K562 (cell line): ENCODE data around the gene NEURL2. TPM values are rescaled to one million over a fixed set of nuclear protein-coding genes. Genes with fewer than 3 reads are reported as not detected.

ENCODE experiments used
- ATAC-seq: fragments of 200-7000 bp; cut with Tn5 transposase; 3 replicates; pipeline ENCODE4 v1.9.1; 2020; ENCODE audit warnings: moderate library complexity
- BruUV-seq: library from RNA; stranded (reverse); fragments of 400-500 nt; replicated peaks from 2 replicates; lab custom pipeline; 2021; lab: Mats Ljungman, UMichigan
- CTCF ChIA-PET: fragments of 300-600 bp; formaldehyde crosslinking; extraction: SDS; loops from one replicate; lab custom pipeline; 2021; ENCODE audit warnings: low intra/inter-chr PET ratio; lab: Yijun Ruan, JAX
- POLR2A ChIA-PET: fragments of 300-600, 350-650 bp; sonication (Branson Sonifier 250); formaldehyde crosslinking; extraction: SDS; loops from one replicate; lab custom pipeline; 2021; ENCODE audit warnings: antibody characterized with exemption, inconsistent platforms; lab: Yijun Ruan, JAX
- DNase-seq, 4 experiments: peaks; one replicate each; pipeline versions ENCODE4 v3.0.0 to v3.0.0-alpha.2; 2011 to 2018; ENCODE audit warnings: low spot score in 3 of 4, mixed read lengths in 3 of 4; ENCODE audit errors: extremely low read depth in 1 of 4
- FAIRE-seq: peaks from 2 replicates; lab custom pipeline; 2011; peaks lifted over from hg19 to GRCh38; lab: Jason Lieb, UNC
- H2AFZ ChIP-seq: 2 replicates; pipeline ENCODE4 v1.6.0; 2011; ENCODE audit warnings: low read depth, low read length, control low read depth, inconsistent platforms
- H3K27ac ChIP-seq: fragments of 200-600 bp; 3 replicates; pipeline ENCODE4 v1.8.0; 2011; ENCODE audit warnings: low read depth, mild to moderate bottlenecking, control low read depth, inconsistent platforms, low read length, moderate library complexity, mixed read lengths; ENCODE audit errors: extremely low read depth
- H3K27me3 ChIP-seq, 2 experiments: fragments of 300-600 bp in 1 of 2; 2 replicates in 1 of 2; 3 replicates in 1 of 2; pipeline versions ENCODE4 v1.6.0 to v1.8.0; 2011; ENCODE audit warnings: inconsistent platforms in 2 of 2, low read length in 2 of 2, mild to moderate bottlenecking in 1 of 2, mixed read lengths in 1 of 2, moderate library complexity in 1 of 2; ENCODE audit not compliant: control insufficient read depth in 2 of 2, insufficient read depth in 2 of 2
- H3K36me3 ChIP-seq: fragments of 300-600 bp; 3 replicates; pipeline ENCODE4 v1.8.0; 2011; ENCODE audit warnings: mild to moderate bottlenecking, low read length, inconsistent platforms; ENCODE audit not compliant: control insufficient read depth, insufficient read depth
- H3K4me1 ChIP-seq, 2 experiments: fragments of 200-600 bp in 1 of 2; replicated peaks in 1 of 2; 2 replicates in 1 of 2; 3 replicates in 1 of 2; pipeline versions ENCODE4 v1.5.1 to v1.8.0; 2011; ENCODE audit warnings: inconsistent platforms in 2 of 2, low read length in 2 of 2, mild to moderate bottlenecking in 1 of 2, mixed read lengths in 1 of 2, moderate library complexity in 1 of 2; ENCODE audit not compliant: control insufficient read depth in 2 of 2, insufficient read depth in 2 of 2
- H3K4me2 ChIP-seq: 2 replicates; pipeline ENCODE4 v1.6.1; 2011; ENCODE audit warnings: low read length, control low read depth, inconsistent platforms, mixed read lengths; ENCODE audit not compliant: insufficient read depth
- H3K4me3 ChIP-seq: fragments of 200-600 bp; sonication (generic), shearing (Covaris generic); 2 replicates; pipeline ENCODE4 v1.5.1; 2016; ENCODE audit warnings: control low read depth, inconsistent platforms
- H3K79me2 ChIP-seq: fragments of 200-600 bp; 3 replicates; pipeline ENCODE4 v1.8.0; 2011; ENCODE audit warnings: low read length, inconsistent platforms; ENCODE audit not compliant: control insufficient read depth, insufficient read depth
- H3K9ac ChIP-seq, 2 experiments: 2 replicates each; pipeline versions ENCODE4 v1.6.0 to v1.6.1; 2011; ENCODE audit warnings: low read depth in 2 of 2, low read length in 2 of 2, control low read depth in 1 of 2, inconsistent platforms in 1 of 2, mild to moderate bottlenecking in 1 of 2, mixed read lengths in 1 of 2; ENCODE audit not compliant: insufficient read depth in 1 of 2
- H3K9me1 ChIP-seq: one replicate; pipeline ENCODE4 v1.6.0; 2011; ENCODE audit warnings: inconsistent platforms, mild to moderate bottlenecking, low read length, moderate library complexity; ENCODE audit not compliant: control insufficient read depth, insufficient read depth
- H3K9me3 ChIP-seq: replicated peaks from 2 replicates; pipeline ENCODE4 v1.5.1; 2011; ENCODE audit warnings: low read depth, low read length, inconsistent platforms; ENCODE audit not compliant: control insufficient read depth, insufficient read depth
- H4K20me1 ChIP-seq: replicated peaks from 2 replicates; pipeline ENCODE4 v1.6.1; 2011; ENCODE audit warnings: low read length, inconsistent platforms, mixed read lengths; ENCODE audit not compliant: control insufficient read depth, insufficient read depth
- BRD9 ChIP-seq: fragments of 450-650 bp; IDR thresholded peaks from 2 replicates; pipeline ENCODE4 v1.6.1; 2018; ENCODE audit warnings: low read depth; ENCODE audit not compliant: partially characterized antibody
- E2F1 ChIP-seq: sonication (generic); formaldehyde crosslinking; IDR thresholded peaks from 2 replicates; pipeline ENCODE4 v1.8.1; 2023; ENCODE audit warnings: mild to moderate bottlenecking, missing genetic modification reagents, moderate library complexity
- ELK1 ChIP-seq: sonication (generic); formaldehyde crosslinking; IDR thresholded peaks from 2 replicates; pipeline ENCODE4 v1.8.1; 2022; ENCODE audit warnings: missing genetic modification reagents
- ESRRA ChIP-seq: fragments of 450-650 bp; IDR thresholded peaks from 2 replicates; pipeline ENCODE4 v1.6.1; 2014; ENCODE audit warnings: low read depth, mild to moderate bottlenecking, moderate library complexity, borderline replicate concordance
- ESRRB ChIP-seq: fragments of 250-450 bp; sonication (Bioruptor Pico); IDR thresholded peaks from 2 replicates; pipeline ENCODE4 v1.5.0; 2020; ENCODE audit warnings: mild to moderate bottlenecking, moderate library complexity, borderline replicate concordance
- ETV6 ChIP-seq, 3 experiments: fragments of 150-350 bp in 1 of 3; sonication (generic) in 1 of 3; formaldehyde crosslinking in 1 of 3; IDR thresholded peaks; 2 replicates each; pipeline versions ENCODE4 v1.6.1 to v1.8.0; 2014 to 2022; ENCODE audit warnings: borderline replicate concordance in 2 of 3, low read depth in 2 of 3, antibody characterized with exemption in 1 of 3, low read length in 1 of 3, mild to moderate bottlenecking in 1 of 3, missing genetic modification reagents in 1 of 3
- FOXJ2 ChIP-seq: fragments of 200-800 bp; sonication (Bioruptor generic); IDR thresholded peaks from 2 replicates; pipeline ENCODE4 v1.6.1; 2016; ENCODE audit warnings: missing genetic modification characterization, missing compliant biosample characterization
- GTF3C2 ChIP-seq: IDR thresholded peaks from 3 replicates; pipeline ENCODE4 v1.6.1; 2011; ENCODE audit warnings: borderline replicate concordance, mild to moderate bottlenecking, moderate library complexity; ENCODE audit not compliant: insufficient read length; ENCODE audit errors: extremely low read depth
- L3MBTL2 ChIP-seq: fragments of 450-650 bp; IDR thresholded peaks from 2 replicates; pipeline ENCODE4 v1.6.1; 2016; ENCODE audit warnings: mild to moderate bottlenecking, moderate library complexity
- MECOM ChIP-seq: fragments of 250-450 bp; sonication (Bioruptor Pico); IDR thresholded peaks from 2 replicates; pipeline ENCODE4 v1.8.0; 2022; ENCODE audit warnings: inconsistent platforms
- POLR2AphosphoS5 ChIP-seq: IDR thresholded peaks from 2 replicates; pipeline ENCODE4 v1.6.1; 2011; ENCODE audit warnings: mild to moderate bottlenecking, low read depth, low read length, moderate library complexity; ENCODE audit not compliant: control insufficient read depth, insufficient read depth
- POLR2G ChIP-seq: fragments of 200-400 bp; formaldehyde crosslinking; IDR thresholded peaks from 2 replicates; pipeline ENCODE4 v1.6.1; 2017; ENCODE audit warnings: low read depth, mild to moderate bottlenecking, antibody characterized with exemption, low read length, moderate library complexity
- RBFOX2 ChIP-seq: fragments of 200-400 bp; formaldehyde crosslinking; IDR thresholded peaks from 2 replicates; pipeline ENCODE4 v1.6.1; 2017; ENCODE audit warnings: low read depth, mild to moderate bottlenecking, low read length, moderate library complexity
- RBM22 ChIP-seq: fragments of 200-400 bp; formaldehyde crosslinking; IDR thresholded peaks from 2 replicates; pipeline ENCODE4 v1.6.1; 2018; ENCODE audit warnings: low read length, low read depth; ENCODE audit not compliant: poor library complexity, severe bottlenecking
- WGBS: fragments of 100-300 bp; shearing (Covaris generic); methylation state at CpG from one replicate; pipeline ENCODE4 v1.1.6; 2016; ENCODE audit warnings: low coverage, mixed read lengths; ENCODE audit not compliant: insufficient coverage; ENCODE audit errors: missing lambda C conversion rate; 5-methylcytosine and 5-hydroxymethylcytosine counted together
- in situ Hi-C: fragments of 300-500 bp; cut with MboI; formaldehyde crosslinking; loops from 4 replicates; pipeline ENCODE4 v1.15.0; 2018; ENCODE audit warnings: inconsistent platforms, mixed read lengths
- intact Hi-C: fragments of 100-400 bp; cut with micrococcal nuclease; formaldehyde crosslinking; loops from 2 replicates; pipeline ENCODE4 v1.14.2; 2022
- polyA plus RNA-seq, 8 experiments: library from polyadenylated mRNA; depleted of rRNA in 4 of 8; stranded (reverse) in 5 of 8; unstranded in 3 of 8; fragments of >200 nt; fragmentation: Nextera tagmentation in 2 of 8; fragmentation: Illumina TruSeq in 1 of 8; extraction: Ambion mirVana in 2 of 8; extraction: Trizol in 1 of 8; gene quantifications; 2 replicates each; pipeline versions ENCODE4 v1.2.1 to v1.2.3, GENCODE V29; 2011 to 2014; ENCODE audit warnings: inconsistent platforms in 1 of 8, missing spikeins in 1 of 8
- total RNA-seq, 7 experiments: library from RNA; depleted of rRNA in 6 of 7; stranded (reverse); fragments of >200 nt in 6 of 7; fragmentation: Illumina TruSeq in 2 of 7; extraction: Trizol in 2 of 7; gene quantifications; 2 replicates each; pipeline versions ENCODE4 v1.2.1 to v1.2.3, GENCODE V29; 2011 to 2021; ENCODE audit warnings: low replicate concordance in 1 of 7

The NEURL2 gene
- total and polyA plus RNA-seq, 9 of the 15 experiments (the other 6 are each of a cell fraction or from before 2014, with no cell fraction given): 0.22 to 1.9 (median 0.50) TPM; not detected in 1

- WGBS: 95% methylated on average over 11 of the region's 13 CpGs
- Histone ChIP-seq H3K4me2 (no peak overlapping the region), H3K27ac (no peak overlapping the region), H3K36me3 (peaks cover 60% of the 10 kb centered on the region), H3K9me3 (no peaks in the 10 kb centered on the region), H3K4me1 (peaks cover 11 to 27% of the 10 kb centered on the region in 2 experiments), H3K4me3 (no peak overlapping the region), H3K79me2 (peaks cover 21% of the 10 kb centered on the region), H4K20me1 (peaks cover 27% of the 10 kb centered on the region), H3K9me1 (no peaks in the 10 kb centered on the region), H3K9ac (peak overlapping the region in 1 of 2 experiments; percentile 7; a peak in 1 of 4 replicates), H3K27me3 (no peaks in the 10 kb centered on the region), H2AFZ (no peak overlapping the region)
- in situ Hi-C loops (no loop called here), intact Hi-C loops (loop anchor here (10.0 kb wide), 1 partner anchor 144 kb away; the partner anchor contains the start of genes DNTTIP1 and WFDC3)
- ChIA-PET CTCF (no interaction called here), POLR2A (interaction anchor here (0.5 to 3.4 kb wide), 4 partner anchors 13 to 98 kb away, joined by 3 to 12 read pairs (median 5); no protein-coding TSS in a partner anchor)
- FAIRE-seq (no peak), DNase-seq (no peak), ATAC-seq (no peak)
- BruUV-seq: no TSS peak
- no peak for TF ChIP-seq L3MBTL2
- peak; percentile 44 for TF ChIP-seq RBM22
- TF ChIP-seq FOXJ2 (tag): no peak
- TF ChIP-seq BRD9: no peak
- TF ChIP-seq POLR2AphosphoS5: 0 out of 2 replicates have a peak, but pooled peaks have one; percentile 10
- no peak for TF ChIP-seq GTF3C2
- no peak for TF ChIP-seq ELK1 (CRISPR knock-in tag)
- TF ChIP-seq E2F1 (CRISPR knock-in tag): no peak
- TF ChIP-seq ETV6 (IDR thresholded peaks at IDR 0.05; ENCODE audit: borderline replicate concordance in 1 of 2, low read depth in 2 of 2, low read length in 1 of 2): no peak
- TF ChIP-seq ETV6 (CRISPR knock-in tag; IDR thresholded peaks at IDR 0.05; ENCODE audit: borderline replicate concordance): no peak
- no peak for TF ChIP-seq ESRRA
- TF ChIP-seq RBFOX2: peak; percentile 52
- no peak for TF ChIP-seq MECOM (CRISPR knock-in tag)
- no peak for TF ChIP-seq ESRRB
- TF ChIP-seq POLR2G: peak; percentile 54
Measured at GRCh38 chr20:45938727-45939438, 47.9 kb upstream of the NEURL2 start.
